BE2C (cell line): ENCODE measurements around the gene CDH13.

Source experiments
- DNase-seq: peaks from one replicate; pipeline ENCODE4 v3.0.0-alpha.2; 2020
- H3K27me3 ChIP-seq: fragments of 250-450 bp; sonication (Bioruptor Pico); 2 replicates; pipeline ENCODE4 v1.5.1; 2020; ENCODE audit warnings: mild to moderate bottlenecking
- H3K36me3 ChIP-seq: fragments of 250-450 bp; sonication (Bioruptor Pico); 2 replicates; pipeline ENCODE4 v1.5.1; 2020; ENCODE audit warnings: mild to moderate bottlenecking
- H3K4me1 ChIP-seq: fragments of 250-450 bp; sonication (Bioruptor Pico); 2 replicates; pipeline ENCODE4 v1.5.1; 2020
- H3K4me3 ChIP-seq: 2 replicates; pipeline ENCODE4 v1.5.1; 2011; ENCODE audit warnings: low read depth, low read length
- H3K9me3 ChIP-seq: fragments of 250-450 bp; sonication (Bioruptor Pico); 2 replicates; pipeline ENCODE4 v1.5.1; 2020
- TF ChIP-seq, protein P1 (sequence below): IDR thresholded peaks from 2 replicates; pipeline ENCODE4 v1.5.1; 2012; ENCODE audit warnings: mild to moderate bottlenecking, low read depth, low read length

Gene CDH13

DNA sequence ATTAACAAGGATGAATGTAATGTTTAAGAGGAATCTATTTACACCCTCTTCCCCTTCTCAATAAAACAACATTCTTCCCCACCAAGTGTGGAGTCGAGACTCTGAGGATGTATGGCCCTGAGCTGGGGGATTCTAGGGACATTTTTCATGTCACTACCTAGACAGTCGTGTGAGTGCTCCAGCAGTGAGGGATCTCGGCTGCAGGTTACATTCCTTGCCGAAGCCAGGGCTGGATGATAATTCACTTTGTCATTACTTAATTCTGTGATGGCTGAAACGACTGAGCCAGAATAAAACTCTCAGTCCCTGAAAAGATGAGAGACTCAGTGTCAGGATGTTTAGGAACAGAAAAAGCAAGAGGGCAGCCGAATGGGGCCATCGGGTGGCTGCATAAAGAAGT is 1074.1 kb downstream of the CDH13 start:
- TF ChIP-seq, protein P1, sequence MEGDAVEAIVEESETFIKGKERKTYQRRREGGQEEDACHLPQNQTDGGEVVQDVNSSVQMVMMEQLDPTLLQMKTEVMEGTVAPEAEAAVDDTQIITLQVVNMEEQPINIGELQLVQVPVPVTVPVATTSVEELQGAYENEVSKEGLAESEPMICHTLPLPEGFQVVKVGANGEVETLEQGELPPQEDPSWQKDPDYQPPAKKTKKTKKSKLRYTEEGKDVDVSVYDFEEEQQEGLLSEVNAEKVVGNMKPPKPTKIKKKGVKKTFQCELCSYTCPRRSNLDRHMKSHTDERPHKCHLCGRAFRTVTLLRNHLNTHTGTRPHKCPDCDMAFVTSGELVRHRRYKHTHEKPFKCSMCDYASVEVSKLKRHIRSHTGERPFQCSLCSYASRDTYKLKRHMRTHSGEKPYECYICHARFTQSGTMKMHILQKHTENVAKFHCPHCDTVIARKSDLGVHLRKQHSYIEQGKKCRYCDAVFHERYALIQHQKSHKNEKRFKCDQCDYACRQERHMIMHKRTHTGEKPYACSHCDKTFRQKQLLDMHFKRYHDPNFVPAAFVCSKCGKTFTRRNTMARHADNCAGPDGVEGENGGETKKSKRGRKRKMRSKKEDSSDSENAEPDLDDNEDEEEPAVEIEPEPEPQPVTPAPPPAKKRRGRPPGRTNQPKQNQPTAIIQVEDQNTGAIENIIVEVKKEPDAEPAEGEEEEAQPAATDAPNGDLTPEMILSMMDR = no peak

DNA sequence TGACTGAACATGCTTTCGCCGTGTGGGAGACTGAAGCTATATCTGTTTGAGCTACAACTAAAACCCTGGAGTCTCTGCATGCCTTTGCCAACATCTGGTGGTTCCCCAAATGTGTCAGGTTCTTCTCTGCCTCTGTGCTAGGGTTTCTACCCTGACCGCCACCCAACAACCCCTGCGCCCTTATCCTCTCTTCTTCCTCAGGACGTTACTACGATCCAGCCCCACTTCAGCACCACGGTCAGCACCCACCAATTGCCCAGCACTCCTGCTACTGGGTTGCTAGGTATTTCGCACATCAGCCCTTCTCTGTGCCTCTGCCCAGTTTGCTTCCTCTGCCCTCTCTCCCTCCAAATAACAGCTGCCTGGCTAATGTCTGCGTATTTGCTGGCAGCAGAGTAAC is 1074.7 kb downstream of the CDH13 start:
- H3K4me3 ChIP-seq = no peak overlapping the region
- TF ChIP-seq, protein P1 = no peak
- no peaks in the 10 kb centered on the region for H3K4me1 ChIP-seq
- no peaks in the 10 kb centered on the region for H3K36me3 ChIP-seq
- no peaks in the 10 kb centered on the region for H3K9me3 ChIP-seq
- no peak for DNase-seq
- no peaks in the 10 kb centered on the region; the same call in 1 of the 2 replicates for H3K27me3 ChIP-seq

More for the DNA sequence above, 1074.1 kb downstream of the CDH13 start:
- Histone ChIP-seq H3K4me1 (no peaks in the 10 kb centered on the region), H3K36me3 (no peaks in the 10 kb centered on the region), H3K9me3 (no peaks in the 10 kb centered on the region), H3K27me3 (no peaks in the 10 kb centered on the region; the same call in 1 of the 2 replicates), H3K4me3 (no peak overlapping the region)
- no peak for DNase-seq

DNA sequence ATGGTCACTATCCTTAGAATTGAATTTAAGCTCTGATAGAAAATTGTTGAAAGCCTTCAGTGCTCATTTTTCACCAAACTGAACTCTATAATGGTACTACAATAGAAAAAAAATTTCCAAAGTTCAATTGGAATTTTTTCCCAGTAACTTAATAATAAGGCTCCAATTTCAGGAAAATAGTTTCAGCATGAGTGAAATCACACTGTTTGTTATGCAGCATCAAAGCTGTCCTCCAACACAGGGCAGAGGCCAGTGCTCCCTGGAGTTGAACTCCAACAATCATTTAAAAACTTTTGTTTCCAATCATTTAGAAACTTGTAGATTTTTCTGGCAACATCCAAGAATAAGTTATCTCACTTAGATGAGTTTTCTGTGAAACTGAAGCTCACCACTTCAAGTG is 1077.9 kb downstream of the CDH13 start:
- TF ChIP-seq, protein P1 = no peak

DNA sequence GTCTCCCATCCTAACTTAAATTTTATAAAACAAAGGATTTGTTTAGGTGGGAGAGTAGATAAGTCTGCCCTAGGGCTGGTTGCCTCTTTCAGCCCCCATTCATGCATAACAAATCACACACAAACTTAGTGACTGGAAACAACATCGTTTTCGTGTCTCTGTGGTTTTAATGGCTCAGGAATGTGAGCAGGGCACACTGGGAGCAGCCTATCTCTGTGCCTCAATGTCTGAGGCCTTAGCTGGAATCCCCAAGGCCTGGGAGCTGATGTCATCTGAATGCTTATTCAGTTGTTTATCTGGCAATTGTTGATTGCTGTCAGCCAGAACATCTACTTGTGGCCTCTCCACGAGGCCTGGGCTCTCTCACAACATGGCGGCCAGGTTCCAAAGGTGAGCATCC is 1079.1 kb downstream of the CDH13 start:
- H3K36me3 ChIP-seq = no peaks in the 10 kb centered on the region
- H3K4me3 ChIP-seq = no peak overlapping the region
- DNase-seq = no peak
- TF ChIP-seq, protein P1 = no peak
- no peaks in the 10 kb centered on the region for H3K4me1 ChIP-seq
- H3K9me3 ChIP-seq = no peaks in the 10 kb centered on the region
- H3K27me3 ChIP-seq = no peaks in the 10 kb centered on the region; the same call in 1 of the 2 replicates

More for the DNA sequence above, 1077.9 kb downstream of the CDH13 start:
- no peaks in the 10 kb centered on the region for H3K9me3 ChIP-seq
- no peaks in the 10 kb centered on the region; the same call in 1 of the 2 replicates for H3K27me3 ChIP-seq
- H3K36me3 ChIP-seq = no peaks in the 10 kb centered on the region
- no peak for DNase-seq
- H3K4me1 ChIP-seq = no peaks in the 10 kb centered on the region
- no peak overlapping the region for H3K4me3 ChIP-seq

DNA sequence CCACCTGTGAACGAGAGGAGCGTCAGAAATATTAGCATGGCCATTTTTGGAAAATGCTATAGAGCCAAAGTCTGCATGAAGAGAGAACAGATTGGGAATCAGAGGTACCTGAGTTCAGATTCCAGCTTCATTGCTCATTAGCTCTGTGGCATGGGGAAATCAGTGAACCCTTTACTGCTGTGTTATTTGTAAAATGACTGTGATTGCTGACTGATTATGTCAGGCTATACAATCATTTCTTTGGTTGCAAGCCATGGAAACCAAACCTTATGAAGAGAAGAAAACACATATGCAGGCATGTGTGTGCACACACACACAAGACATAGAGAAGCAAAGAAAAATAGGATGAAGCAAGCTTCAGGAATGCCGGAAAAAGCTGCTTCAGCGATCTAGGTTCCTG is 1079.6 kb downstream of the CDH13 start:
- DNase-seq = no peak
- H3K4me3 ChIP-seq = no peak overlapping the region
- no peaks in the 10 kb centered on the region; the same call in 1 of the 2 replicates for H3K27me3 ChIP-seq
- no peaks in the 10 kb centered on the region for H3K4me1 ChIP-seq
- H3K36me3 ChIP-seq = no peaks in the 10 kb centered on the region
- TF ChIP-seq, protein P1 = no peak
- no peaks in the 10 kb centered on the region for H3K9me3 ChIP-seq

DNA sequence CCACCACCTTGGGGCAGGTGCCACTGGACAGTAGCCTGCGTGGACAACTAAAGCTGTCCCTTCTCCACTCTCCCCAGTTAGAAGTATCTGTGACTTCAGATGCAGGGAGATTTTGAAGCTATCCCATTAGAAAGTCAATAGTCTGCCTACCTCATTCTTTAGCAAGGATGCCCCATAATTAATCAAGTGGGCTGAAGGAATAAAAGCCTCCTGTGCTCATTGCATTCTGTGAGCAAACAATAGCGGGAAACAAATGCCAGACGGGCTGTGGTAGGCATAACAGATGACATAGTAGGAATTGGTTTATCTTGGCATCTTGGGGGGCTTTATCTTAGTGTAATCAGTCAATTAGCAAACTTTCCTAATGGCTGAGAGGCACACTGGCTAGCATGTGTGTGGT is 1084.3 kb downstream of the CDH13 start:
- Histone ChIP-seq H3K4me3 (no peak overlapping the region), H3K36me3 (no peaks in the 10 kb centered on the region), H3K4me1 (no peaks in the 10 kb centered on the region), H3K9me3 (no peaks in the 10 kb centered on the region), H3K27me3 (no peaks in the 10 kb centered on the region)
- TF ChIP-seq, protein P1 = no peak
- DNase-seq = no peak
